Measurements from ENCODE around the gene PIMREG.
A peak's percentile ranks its signal among the peaks of the same experiment; 100 is the strongest.
"Not testable (repeated sequence)": the region's sequence is repeated elsewhere in the genome, so short reads cannot be mapped to it uniquely, and the experiment has no call there.

PIMREG gene

DNA sequence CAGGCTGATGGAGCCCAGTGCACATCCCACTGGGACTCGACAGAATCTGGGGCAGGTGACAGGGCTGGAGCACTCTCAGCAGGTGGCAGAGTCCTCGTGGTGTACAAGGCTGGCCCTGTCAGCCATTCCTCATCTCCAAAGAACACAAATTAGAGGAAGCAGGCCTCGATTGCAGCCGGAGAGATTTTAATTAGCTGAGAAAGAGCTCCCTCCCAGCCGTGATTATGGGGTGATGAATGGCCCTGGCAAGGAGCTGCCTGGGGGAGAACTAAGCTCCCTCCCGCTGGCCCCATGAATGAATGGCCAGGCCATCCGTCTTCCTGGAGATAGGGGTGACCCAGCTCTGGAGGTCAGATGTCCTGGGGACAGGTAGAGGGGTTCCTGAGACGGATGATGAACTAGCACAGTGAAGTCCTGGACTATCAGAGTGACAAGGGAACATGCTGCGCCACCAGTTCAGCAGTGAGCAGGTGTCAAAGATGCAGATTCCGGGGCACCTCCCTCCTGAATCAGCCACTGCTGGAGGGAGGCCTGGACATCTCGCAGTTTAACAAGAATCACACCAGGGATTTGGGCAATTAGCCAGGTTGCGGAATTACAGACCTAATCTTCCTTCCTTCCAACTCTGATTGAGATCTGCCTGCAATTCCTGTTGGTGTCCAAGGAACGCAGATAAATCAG, 35.5 kb downstream of the PIMREG start:
- DNase-seq: no peak

DNA sequence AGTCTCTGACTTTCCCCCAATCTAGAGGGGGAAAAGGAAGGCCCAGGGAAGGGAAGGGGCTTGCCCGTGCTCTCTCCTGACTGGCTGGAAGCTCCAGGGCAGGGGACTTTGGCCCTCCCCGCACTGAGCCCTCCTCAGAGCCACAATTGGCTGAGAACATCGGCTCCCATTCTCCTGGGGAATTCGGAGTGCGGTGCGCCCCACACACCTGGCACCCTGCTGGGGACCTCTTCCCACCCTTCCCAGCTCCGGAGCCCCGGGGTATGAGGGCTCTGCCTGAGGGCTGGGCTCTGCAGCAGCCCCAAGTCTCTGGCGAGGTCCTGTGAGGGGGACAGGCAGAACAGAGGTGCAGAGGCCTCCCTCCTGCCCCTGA, 36.0 kb downstream of the PIMREG start:
- no peak for DNase-seq

DNA sequence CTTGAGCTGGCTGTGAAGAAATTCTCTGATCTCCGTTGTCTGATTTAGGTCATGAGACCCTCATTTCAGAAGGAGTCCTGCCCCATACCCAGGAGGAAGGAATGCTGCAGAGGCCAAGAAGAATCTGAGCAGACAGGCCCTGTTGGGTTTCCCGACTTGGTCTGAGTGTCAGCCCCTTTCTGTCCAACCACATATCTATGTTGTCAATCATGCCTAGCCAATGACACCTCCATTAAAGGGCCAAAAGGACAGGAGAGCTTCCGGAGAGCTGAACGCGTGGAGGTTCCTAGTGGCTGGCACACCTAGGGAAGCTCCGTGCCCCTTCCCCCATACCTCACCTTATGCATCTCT, 37.8 kb downstream of the PIMREG start:
- DNase-seq: no peak

DNA sequence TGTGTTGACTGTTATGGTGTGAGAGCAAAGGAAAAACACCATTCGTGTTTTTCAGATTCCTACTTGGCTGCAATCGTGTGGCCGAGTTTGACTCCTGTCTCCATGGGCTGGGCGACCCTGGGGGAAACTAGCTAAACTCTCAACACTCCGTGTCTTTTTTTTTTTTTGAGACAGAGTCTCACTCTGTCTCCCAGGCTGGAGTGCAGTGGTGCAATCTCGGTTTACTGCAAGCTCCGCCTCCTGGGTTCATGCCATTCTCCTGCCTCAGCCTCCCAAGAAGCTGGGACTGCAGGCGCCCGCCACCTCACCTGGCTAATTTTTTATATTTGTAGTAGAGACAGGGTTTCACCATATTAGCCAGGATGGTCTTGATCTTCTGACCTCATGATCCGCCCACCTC, 38.5 kb downstream of the PIMREG start:
- not testable (repeated sequence) for DNase-seq

DNA sequence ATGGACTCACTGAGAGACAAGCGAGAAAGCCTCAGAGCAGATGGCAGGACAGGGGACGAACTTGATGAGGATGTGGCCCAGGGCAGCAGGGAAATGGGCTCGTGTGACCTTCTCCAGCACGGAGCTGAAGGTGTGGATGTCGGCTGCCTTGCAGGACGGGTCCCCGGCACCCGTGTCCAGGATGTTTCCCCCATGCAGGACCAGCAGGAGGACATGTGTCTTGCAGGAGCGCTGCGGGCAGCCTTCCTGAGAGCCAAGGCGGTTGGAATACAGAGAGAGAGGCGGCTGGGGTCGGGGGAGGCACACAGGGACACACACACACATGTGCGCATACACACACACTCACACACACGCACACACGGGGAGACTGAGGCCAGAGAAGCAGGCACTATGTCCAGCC, 39.3 kb downstream of the PIMREG start:
- DNase-seq: no peak

DNA sequence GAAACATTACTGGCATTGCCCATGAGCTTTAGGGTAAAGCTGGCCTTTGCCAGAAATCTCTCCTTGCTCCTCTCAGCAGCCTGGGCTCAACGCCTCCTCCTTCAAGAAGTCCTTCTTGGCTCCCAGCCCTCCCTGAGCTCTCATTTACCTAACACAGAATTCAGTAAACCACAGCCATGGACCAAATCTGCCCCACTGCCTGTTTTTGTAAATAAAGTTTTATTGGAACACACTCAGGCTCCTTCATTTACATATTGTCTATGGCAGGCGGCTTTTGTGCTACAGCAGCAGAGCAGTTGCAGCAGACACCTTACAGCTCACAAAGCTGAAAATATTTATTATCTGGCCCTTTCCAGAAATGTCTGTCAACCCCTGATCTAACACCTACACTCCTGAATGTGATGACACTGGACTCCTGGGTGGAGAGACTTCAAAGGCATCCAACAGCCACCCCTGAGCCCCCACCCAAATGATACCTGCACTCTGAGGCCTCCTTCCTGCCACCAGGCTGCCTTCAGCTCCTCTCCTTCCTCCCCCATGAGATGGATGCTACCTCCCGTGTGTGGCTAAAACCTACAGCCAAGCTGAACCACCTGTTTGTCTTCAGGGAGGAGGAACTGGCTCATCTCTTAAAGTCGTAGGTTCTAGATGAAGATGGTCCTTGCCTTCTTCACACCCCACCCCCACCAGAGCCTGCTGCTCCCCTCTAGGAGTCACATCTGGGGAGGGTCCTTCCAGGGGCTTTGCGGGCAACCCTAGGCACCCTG, 41.6 kb downstream of the PIMREG start:
- DNase-seq: no peak

DNA sequence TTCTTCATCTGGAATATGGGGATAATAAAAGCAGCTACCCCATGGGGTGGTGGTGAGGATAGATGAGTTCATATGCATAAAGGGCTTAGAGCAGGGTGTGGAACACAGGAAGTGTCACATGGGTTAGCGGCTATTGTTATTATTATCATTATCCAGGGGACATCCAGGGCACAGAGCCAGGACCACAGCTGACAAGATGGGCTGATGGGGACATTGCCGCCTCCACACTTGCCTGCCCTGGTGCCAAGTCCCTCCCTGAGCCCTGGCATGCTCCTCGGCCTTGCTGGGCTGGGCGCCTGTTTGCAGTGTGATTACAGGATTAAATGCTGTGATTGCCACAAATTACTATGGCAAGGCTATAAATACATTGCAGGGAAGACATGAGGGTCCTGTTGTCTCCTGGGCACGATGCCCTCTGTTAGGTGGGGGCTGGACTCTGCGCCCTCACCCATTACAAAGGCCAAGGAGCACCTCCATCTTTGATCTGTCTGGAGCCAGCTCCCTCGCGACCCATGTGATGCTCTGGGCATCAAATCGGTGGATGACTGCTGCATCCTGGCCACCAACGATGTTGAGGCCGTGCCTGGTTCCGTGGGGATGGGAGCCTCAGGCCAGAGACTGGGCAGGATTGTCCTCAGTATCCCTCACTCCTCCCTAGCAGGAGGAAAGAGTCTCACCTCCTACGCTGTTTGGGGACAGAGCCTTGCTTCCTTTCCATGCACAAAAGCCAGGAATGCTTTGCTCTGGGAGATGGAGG, 43.2 kb downstream of the PIMREG start:
- no peak for DNase-seq

DNA sequence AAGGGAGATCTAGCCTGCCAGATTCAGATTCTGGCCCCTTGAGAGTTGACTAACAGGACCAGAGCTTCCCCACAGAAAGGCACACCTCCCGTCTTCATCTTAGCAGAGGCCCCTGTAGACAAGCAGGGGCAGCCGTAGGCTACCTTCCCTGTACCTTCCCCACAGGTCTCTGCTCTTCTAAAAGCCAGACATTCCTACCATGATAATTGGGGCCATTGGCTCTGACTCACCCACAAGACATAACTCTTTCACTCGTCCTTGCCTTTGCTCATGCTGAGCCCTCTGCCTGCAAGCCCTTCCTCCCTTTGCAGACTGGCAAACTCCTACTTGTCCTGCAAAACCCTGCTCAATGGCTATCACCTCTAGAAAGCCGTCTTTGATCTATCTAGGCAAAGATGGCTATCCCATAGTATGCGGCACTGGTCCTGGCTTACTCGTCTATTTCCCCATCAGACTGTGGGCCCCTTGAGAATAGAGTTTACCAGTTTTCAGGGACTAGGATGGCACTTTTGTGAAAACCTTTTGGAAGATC, 43.8 kb downstream of the PIMREG start:
- no peak for DNase-seq

DNA sequence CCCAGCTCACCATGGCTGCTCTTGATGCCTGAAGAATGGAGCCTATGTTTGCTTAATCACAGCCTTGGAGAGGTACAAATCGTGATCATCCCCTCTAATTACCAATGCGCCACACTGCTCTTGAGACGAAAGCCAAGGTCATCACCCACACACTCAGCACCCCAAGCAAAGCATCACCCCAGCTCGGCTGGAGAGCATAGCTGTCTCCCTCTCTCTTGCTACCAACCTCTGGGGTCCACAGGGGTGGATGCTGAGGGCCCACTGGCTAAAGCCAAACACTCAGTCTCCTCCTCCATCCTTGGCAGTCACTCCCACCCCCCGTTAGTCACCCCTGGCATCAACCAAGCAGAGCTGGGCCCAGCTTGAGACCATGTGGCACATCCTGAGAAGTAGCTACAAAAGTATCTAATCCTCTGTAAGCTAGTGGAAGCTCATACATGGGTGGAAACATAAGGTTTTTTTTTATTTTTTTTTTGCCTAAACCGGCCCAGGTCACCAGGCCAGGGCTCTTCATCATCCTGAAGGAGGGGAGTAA, 44.8 kb downstream of the PIMREG start:
- no peak for DNase-seq

DNA sequence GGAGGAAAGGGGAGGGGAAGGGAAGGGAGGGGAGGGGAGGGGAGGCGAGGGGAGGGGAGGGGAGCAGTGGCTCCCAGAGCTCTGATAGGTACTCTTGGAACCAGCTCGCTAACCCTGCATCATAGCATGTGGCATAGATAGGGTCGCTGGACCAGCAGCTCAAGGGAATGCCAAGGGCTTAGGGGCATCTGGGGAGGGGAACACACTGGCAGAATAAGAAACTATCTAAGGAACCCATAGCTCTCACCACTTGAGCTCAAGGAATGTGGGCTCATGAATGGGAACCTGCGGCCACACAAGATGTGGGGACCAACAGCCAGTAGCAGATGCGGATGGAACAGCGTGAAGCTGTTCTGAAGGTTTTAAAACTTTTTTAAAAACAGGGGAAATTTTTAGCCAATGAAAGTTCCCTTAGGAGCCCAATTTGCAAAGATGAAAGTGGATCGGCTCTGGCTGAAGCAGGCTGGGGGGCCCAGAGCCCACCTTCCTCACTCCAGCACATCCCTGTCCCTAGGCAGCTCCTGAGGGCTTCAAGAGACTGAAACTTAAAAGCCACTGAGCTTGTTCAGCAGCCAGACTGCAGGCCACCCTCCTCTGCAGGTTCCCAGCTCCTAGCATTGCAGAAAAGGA, 46.9 kb downstream of the PIMREG start:
- DNase-seq: no peak

DNA sequence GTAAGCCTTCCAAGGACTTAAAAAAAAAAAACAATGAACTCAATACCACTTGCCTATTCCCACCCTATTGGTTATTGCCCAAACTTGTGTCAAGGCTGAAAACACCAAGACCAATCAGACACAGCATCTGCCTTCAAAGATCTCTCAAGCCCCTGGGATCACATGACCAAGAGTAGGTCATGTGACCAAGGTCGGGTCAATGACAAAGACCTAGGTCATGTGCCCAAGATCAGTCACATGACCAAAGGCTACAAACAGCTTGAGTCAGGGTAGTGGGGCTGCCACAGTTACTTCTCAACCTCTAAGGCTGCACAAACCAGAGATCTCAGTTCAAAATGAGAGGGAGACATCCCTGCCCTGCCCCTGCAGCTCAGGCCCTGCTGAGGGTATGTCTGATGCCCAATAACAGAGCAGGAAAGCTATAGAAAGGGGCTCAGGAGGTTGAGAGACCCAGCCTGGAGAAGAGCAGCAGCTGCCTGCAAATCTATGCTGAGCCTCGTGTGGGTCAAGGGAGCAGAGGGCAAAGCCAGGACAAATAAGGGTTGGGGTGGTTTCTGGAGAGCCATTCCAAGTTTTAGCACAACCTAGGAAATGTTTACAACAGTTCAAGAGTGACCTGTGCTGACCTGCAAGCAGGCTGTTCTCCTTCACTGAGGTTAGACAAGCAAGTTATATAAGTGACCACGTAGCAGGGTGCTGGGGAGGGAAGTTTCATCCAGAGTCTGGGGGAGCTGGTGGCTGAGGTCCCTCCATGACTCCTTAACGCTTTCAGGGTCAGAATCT, 48.8 kb downstream of the PIMREG start:
- DNase-seq: peak; percentile 13

DNA sequence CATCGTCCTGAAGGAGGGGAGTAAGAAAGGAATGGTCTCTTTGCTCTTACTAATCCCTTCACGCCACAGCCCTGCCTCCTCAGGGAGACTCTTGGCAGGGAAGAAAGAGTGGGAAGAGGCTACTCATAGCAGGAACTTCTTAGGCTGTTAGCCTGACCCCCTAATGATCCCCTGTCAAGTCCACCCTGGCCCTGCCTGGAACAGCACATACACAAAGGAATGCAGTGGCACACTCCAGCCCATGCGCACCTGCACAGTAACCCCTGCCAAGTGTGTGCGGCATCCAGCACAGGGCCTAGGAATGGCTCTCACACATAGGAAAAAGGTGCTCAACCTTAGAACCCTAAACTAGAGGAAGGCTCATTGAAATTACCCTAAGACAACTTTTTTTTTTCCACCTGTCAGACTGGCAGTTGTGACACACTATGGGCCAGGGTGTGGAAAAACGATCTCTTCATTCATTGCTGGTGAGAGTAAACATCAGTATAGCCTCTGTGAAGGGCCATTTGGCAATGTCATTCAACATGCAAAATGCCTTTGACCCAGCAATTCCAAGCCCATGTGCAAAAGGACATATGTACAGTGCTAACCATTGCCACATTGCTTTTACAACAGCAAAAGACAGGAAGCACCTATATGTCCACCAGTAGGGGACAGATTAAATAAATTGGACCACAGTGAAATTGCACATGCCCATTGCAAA, 50.1 kb downstream of the PIMREG start:
- no peak for DNase-seq

DNA sequence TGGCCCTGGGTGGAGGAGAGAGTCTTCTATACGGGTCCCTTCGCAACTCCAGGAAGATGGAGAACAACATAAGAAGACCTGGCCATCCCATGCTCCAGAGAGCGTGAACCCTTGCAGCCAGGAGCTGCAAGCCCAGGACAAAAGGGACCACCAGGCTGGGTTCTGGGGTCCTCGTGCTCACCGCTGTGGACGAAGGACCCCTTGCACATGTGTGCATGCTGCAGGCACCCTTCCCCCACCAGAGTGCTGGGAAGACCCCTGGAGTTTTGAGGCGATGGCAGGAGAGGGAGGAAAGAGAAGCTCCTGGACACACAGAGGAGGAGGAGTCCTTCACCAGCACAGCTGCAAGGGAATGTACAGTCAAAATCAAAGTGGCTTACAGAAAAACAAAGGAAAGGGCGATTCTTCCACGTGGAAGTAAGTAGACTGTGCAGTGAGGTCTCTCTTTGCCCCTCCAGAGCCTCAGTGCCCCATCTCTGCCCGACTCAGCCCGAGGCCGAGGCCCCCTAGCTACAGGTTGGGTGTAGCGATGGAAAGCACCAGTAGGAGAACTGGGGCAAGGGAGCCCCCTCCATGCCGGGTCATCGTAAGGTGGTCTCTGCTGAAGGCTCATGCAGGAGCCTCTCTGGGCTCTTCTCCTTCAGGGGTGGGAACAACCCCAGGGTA, 51.3 kb downstream of the PIMREG start:
- no peak for DNase-seq

DNA sequence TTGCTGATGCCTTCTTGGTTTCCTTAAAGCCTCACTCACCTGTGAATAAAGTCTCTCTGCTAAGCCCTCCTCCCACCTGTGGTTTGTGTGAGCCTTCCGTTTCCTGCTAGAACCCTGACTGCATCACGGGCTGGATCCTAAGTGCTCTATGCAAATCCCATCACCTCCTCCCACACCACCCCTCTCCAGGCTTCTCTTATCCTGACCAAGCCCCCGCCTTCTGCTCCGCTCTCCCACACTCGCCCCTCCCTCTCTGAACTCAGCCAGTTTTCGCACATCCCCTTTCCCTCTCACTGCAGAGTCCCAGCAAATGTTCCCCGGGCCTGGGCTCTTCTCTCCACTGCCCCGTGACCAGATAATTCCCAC, 51.8 kb downstream of the PIMREG start:
- DNase-seq: no peak

DNA sequence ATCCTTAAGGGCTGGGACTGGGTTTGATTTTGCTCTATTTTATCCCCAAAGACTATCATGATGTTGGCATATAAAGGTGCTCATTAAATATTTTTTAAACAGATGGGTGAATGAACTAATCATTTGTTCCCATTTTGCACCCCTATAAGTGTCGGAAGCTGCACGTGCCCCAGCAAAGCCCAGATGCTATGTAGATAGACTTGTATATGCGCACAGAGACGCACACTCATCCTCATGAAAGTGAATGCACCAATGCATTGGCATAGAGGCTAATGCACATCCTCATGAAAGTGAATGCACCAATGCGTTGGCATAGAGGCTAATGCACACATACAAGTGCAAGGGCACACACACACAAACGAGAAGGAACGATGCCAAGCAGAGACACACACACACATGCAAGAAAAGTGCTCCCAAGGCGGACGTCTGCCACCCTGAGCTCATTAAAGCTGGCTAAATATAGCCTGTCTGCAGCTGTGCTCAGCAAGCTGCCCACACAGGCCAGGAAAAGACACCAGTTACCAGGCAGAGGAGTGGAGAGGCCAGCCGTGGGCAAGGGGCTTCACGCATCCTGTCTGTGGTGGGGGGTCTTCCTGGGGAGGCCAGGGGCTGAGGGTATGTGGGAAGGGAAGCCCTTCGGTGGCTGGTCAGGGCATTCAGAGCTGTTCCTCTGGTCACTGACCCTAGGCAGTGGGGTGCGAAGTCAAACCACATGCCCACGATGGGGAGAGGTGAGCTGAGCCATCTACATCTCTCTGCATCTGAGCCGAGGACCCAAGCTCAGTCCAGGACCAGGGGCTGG, 52.6 kb downstream of the PIMREG start:
- no peak for DNase-seq

DNA sequence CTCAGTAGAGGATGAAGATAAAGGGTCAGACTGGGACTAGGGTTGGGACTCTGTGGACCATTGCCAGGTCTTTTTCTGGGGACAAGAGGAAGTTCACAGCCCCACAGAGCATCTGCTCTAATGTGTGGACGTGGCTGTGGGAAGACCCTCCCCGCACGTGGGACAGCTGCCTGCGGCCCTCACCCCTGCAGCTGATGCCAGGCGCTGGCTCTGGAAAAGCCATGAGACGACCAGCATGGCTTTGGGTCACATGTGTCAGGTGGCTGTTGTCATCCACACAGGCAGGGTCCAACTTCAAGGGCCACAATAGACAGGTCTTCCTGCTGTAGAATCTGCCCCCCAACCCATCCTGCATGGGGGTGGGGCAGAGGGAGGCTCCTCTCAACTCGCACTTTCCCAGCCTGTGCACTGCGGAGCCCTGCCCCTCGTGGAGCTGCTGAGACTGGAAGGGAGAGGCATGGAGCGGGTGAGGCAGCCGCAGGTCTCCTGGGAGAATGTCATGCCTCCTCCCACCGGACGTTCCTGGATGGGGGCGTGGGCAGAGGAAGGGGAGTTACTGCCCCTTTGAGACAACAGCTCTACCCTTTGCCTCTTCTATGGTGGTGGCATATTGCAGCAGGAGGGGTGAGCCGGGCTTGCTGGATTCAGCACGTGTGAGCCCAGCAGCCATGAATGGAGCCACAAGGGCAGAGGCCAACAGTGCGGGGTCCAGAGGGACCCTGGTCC, 53.4 kb downstream of the PIMREG start:
- DNase-seq: no peak

DNA sequence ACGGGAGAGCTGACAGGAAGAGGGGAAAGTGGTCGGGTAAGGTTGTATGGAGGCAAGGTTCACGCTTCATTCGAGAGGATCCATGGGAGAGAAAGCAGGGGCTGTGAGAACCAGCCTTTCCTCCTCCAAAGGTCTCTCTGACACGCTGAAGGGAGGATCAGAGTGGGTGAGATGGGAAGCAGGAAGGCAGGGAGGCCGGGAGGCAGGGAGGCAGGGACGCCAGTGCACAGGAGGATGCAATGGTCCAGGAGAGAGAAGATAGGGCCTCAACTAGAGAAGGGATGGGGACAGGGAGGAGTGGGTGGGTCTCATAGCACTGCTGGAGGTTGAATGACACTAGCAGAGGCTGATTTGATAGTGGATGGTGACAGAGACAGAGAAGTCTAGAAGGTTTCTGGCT, 54.1 kb downstream of the PIMREG start:
- DNase-seq: no peak

DNA sequence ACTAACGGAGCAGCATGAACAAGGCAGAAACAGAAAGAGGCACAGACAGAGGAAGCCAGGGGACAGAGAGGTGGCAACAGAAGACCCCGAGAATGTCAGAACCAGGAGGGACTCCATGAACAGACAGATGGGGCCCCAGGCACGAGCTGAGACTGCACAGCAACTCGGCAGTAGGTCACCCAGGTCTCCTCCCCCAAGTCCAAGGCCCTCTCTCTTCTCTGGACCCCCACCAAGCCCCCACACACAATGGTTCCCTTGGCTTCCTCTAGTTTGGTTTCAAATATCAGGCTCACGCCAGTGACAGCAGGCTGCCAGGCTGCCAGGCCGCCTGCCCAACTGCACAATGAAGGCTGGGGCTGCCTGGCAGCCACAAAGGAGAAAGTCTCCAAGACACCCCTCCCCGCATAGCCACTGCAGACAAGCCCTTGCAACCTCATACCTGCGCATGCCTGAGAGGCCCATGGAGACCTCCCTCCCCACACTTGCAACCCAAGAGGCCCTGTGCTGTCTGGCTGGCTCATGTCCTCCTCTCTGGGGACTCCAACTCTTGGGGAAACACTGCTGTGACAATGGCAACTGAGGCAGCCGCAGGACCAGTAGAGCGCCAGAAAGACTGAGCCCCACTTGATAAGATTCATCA, 54.8 kb downstream of the PIMREG start:
- DNase-seq: no peak
